Kidney (tissue), 14 donors: ENCODE data around the gene UBE2D2. TPM values are rescaled to one million over a fixed set of nuclear protein-coding genes. Genes with fewer than 3 reads are reported as not detected.

Experiments
- DNase-seq, 5 donors: peaks; one replicate each; pipeline ENCODE4 v3.0.0-alpha.2; 2013 to 2020
- FAIRE-seq: peaks from 2 replicates; lab custom pipeline; 2012; peaks lifted over from hg19 to GRCh38; lab: Jason Lieb, UNC
- H3K27ac ChIP-seq, 2 donors: one replicate each; pipeline ENCODE4 v1.7.0; 2013; ENCODE audit warnings: low read depth in 2 of 2, low read length in 2 of 2, inconsistent platforms in 1 of 2
- H3K27me3 ChIP-seq: one replicate; pipeline ENCODE4 v1.7.1; 2013; ENCODE audit warnings: low read length, inconsistent platforms; ENCODE audit not compliant: control insufficient read depth, insufficient read depth
- H3K36me3 ChIP-seq, 3 donors: one replicate each; pipeline versions ENCODE4 v1.7.0 to v1.7.1; 2013; ENCODE audit warnings: low read length in 3 of 3, control low read depth in 1 of 3, inconsistent platforms in 1 of 3; ENCODE audit not compliant: insufficient read depth in 3 of 3, control insufficient read depth in 2 of 3
- H3K4me1 ChIP-seq, 3 donors: one replicate each; pipeline versions ENCODE4 v1.7.0 to v1.7.1; 2013; ENCODE audit warnings: low read length in 3 of 3, inconsistent platforms in 1 of 3, low read depth in 1 of 3; ENCODE audit not compliant: control insufficient read depth in 2 of 3, insufficient read depth in 2 of 3
- H3K4me3 ChIP-seq, 3 donors: one replicate each; pipeline versions ENCODE4 v1.7.0 to v1.8.1; 2013; ENCODE audit warnings: low read length in 3 of 3, control low read depth in 1 of 3, inconsistent platforms in 1 of 3
- H3K9ac ChIP-seq, 3 donors: one replicate each; pipeline versions ENCODE4 v1.7.0 to v1.7.1; 2013; ENCODE audit warnings: low read length in 3 of 3, control low read depth in 1 of 3, inconsistent platforms in 1 of 3
- H3K9me3 ChIP-seq, 3 donors: one replicate each; pipeline versions ENCODE4 v1.7.0 to v1.7.1; 2013; ENCODE audit warnings: low read length in 3 of 3, control low read depth in 1 of 3, inconsistent platforms in 1 of 3; ENCODE audit not compliant: control insufficient read depth in 2 of 3, insufficient read depth in 1 of 3
- intact Hi-C: fragments of 100-400 bp; cut with DNase I; formaldehyde crosslinking; loops from one replicate; pipeline ENCODE4 v1.11.1; 2022
- polyA plus RNA-seq: library from polyadenylated mRNA; stranded (reverse); fragments of 350-450 nt; fragmentation: Illumina TruSeq; extraction: RNeasy Lipid Tissue Mini Kit (QIAGEN cat#74804); gene quantifications from one replicate; pipeline ENCODE4 v1.2.3, GENCODE V29; 2014; ENCODE audit warnings: low read depth, low replicate concordance; ENCODE audit not compliant: insufficient read depth
- total RNA-seq: library from RNA; stranded (reverse); fragmentation: NEBNext Ultra II Directional; extraction: Animal tissue kit (Norgen Biotek cat#: 25700); gene quantifications from one replicate; pipeline ENCODE4 v1.2.1, GENCODE V29; 2021
- TF ChIP-seq, protein P1 (sequence below): IDR thresholded peaks from 3 replicates; pipeline ENCODE4 v1.5.1; 2012; ENCODE audit warnings: mild to moderate bottlenecking, moderate library complexity, borderline replicate concordance; ENCODE audit not compliant: insufficient read depth; ENCODE audit errors: extremely low read depth
- donor health status: control.
- donor health status: control.
- donor health status: control.
- donor health status: control.
- donor health status: control.
- donor health status: DM: yes; HTN: yes; CAD: no.
- donor health status: Normal renal cell carcinoma (clear cell type).

Gene UBE2D2
- total and polyA plus RNA-seq, 2 donors from 2014 or later, result 118 to 131 TPM

GRCh38 chr5:139557811-139558210 is 3.3 kb upstream of the UBE2D2 start:
- TF ChIP-seq, protein P1, sequence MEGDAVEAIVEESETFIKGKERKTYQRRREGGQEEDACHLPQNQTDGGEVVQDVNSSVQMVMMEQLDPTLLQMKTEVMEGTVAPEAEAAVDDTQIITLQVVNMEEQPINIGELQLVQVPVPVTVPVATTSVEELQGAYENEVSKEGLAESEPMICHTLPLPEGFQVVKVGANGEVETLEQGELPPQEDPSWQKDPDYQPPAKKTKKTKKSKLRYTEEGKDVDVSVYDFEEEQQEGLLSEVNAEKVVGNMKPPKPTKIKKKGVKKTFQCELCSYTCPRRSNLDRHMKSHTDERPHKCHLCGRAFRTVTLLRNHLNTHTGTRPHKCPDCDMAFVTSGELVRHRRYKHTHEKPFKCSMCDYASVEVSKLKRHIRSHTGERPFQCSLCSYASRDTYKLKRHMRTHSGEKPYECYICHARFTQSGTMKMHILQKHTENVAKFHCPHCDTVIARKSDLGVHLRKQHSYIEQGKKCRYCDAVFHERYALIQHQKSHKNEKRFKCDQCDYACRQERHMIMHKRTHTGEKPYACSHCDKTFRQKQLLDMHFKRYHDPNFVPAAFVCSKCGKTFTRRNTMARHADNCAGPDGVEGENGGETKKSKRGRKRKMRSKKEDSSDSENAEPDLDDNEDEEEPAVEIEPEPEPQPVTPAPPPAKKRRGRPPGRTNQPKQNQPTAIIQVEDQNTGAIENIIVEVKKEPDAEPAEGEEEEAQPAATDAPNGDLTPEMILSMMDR, result no peak
- Histone ChIP-seq H3K27me3 (no peaks in the 10 kb centered on the region), H3K9me3 (no peaks in the 10 kb centered on the region), H3K4me3 (no peak overlapping the region), H3K27ac (no peak overlapping the region), H3K4me1 (peaks cover 0 to 8% (median 1%) of the 10 kb centered on the region in 3 donors), H3K36me3 (no peaks in the 10 kb centered on the region), H3K9ac (no peak overlapping the region)
- intact Hi-C loops, result no loop called here
- DNase-seq (no peak), FAIRE-seq (no peak)

GRCh38 chr5:139561655-139562451 is 714 bp downstream of the UBE2D2 start:
- TF ChIP-seq, protein P1, result no peak
- no peak for FAIRE-seq
- peak in 4 of 5 donors; percentile 73 to 86 (median 74) for DNase-seq
- H3K36me3 ChIP-seq, result no peaks in the 10 kb centered on the region
- peak overlapping the region; percentile 79 to 94 for H3K27ac ChIP-seq
- H3K4me1 ChIP-seq, result peaks cover 3 to 27% (median 14%) of the 10 kb centered on the region in 3 donors
- peak overlapping the region; percentile 52 to 93 (median 87) for H3K9ac ChIP-seq
- no peaks in the 10 kb centered on the region for H3K27me3 ChIP-seq
- intact Hi-C loops, result no loop called here
- peak overlapping the region; percentile 89 to 93 (median 93) for H3K4me3 ChIP-seq
- no peaks in the 10 kb centered on the region for H3K9me3 ChIP-seq

DNA sequence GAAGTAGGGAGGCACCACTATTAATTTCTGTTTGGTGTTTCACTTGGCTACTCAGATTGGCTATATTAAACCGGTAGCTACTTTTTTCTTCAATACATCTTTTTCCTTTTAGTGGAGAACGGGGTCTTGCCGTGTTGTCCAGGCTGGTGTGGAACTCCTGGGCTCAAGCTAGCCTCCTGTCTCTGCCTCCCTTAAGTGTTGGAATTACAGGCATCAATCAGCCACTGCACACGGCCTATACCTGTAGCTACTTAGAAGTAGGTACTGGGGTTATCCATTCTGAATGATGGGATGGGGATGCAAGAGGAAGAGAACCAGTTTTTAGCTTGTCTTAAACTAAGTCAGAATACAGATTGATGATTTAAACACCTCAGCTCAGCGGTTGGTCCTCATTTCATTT is 1.7 kb downstream of the UBE2D2 start:
- Histone ChIP-seq H3K9me3 (no peaks in the 10 kb centered on the region), H3K4me1 (peaks cover 3 to 27% (median 14%) of the 10 kb centered on the region in 3 donors), H3K36me3 (no peaks in the 10 kb centered on the region), H3K9ac (peak overlapping the region; percentile 52 to 93 (median 87)), H3K27me3 (no peaks in the 10 kb centered on the region), H3K4me3 (peak overlapping the region; percentile 89 to 93 (median 93)), H3K27ac (no peak overlapping the region)
- TF ChIP-seq, protein P1, result no peak
- FAIRE-seq (no peak), DNase-seq (no peak)
- intact Hi-C loops, result no loop called here
